ENCODE measurements around the gene FLNC. TPM values are rescaled to one million over a fixed set of nuclear protein-coding genes. Genes with fewer than 3 reads are reported as not detected.
A peak's percentile ranks its signal among the peaks of the same experiment; 100 is the strongest.

FLNC gene
- total and polyA plus RNA-seq, 9 of the 15 experiments (the other 6 are each of a cell fraction or from before 2014, with no cell fraction given) = 0.90 to 155 (median 28.8) TPM

GRCh38 chr7:128862571-128863432 is 32.6 kb downstream of the FLNC start, which contains the start of gene ATP6V1F (continued):
- TF ChIP-seq TBL1XR1 (IDR thresholded peaks at IDR 0.05; ENCODE audit: low read length in 2 of 2) = peak in 1 of 2 experiments; percentile 40; a peak in 1 of 4 replicates
- TF ChIP-seq PML (IDR thresholded peaks at IDR 0.05; ENCODE audit: low read length) = peak; percentile 58; the same call in 1 of the 2 replicates
- peak; percentile 73; the same call in 1 of the 2 replicates for TF ChIP-seq THRB (CRISPR knock-in tag; conservative IDR thresholded peaks at IDR 0.05)
- peak; percentile 39 for TF ChIP-seq ETV1 (tag; conservative IDR thresholded peaks at IDR 0.05; ENCODE audit: low read depth)
- TF ChIP-seq POLR2AphosphoS2 (IDR thresholded peaks at IDR 0.05; ENCODE audit: low read length) = peak; percentile 94
- TF ChIP-seq ATF1 (CRISPR knock-in tag; IDR thresholded peaks at IDR 0.05) = no peak
- peak; percentile 96 for TF ChIP-seq ATF1 (tag; IDR thresholded peaks at IDR 0.05)
- TF ChIP-seq DMBX1 (CRISPR knock-in tag; IDR thresholded peaks at IDR 0.05; ENCODE audit: borderline replicate concordance) = no peak
- TF ChIP-seq PTTG1 (tag; IDR thresholded peaks at IDR 0.05; ENCODE audit: low read depth) = no peak
- no peak for TF ChIP-seq ZNF165 (CRISPR knock-in tag; IDR thresholded peaks at IDR 0.05; ENCODE audit: borderline replicate concordance)
- TF ChIP-seq POLR2B (IDR thresholded peaks at IDR 0.05; ENCODE audit: low read depth, partially characterized antibody) = peak; percentile 92
- TF ChIP-seq ZC3H11A (IDR thresholded peaks at IDR 0.05; ENCODE audit: low read depth, low read length) = no peak
- TF ChIP-seq ZNF717 (CRISPR knock-in tag; IDR thresholded peaks at IDR 0.05) = no peak
- 0 out of 2 replicates have a peak, but pooled peaks have one; percentile 25 for TF ChIP-seq MYNN (IDR thresholded peaks at IDR 0.05)
- no peak for TF ChIP-seq MYNN (CRISPR knock-in tag; IDR thresholded peaks at IDR 0.05)
- TF ChIP-seq SNRNP70 (optimal IDR thresholded peaks at IDR 0.05; ENCODE audit: low read depth, low read length) = no peak
- no peak for TF ChIP-seq RBM15 (IDR thresholded peaks at IDR 0.05; ENCODE audit: insufficient read depth, low read length)
- TF ChIP-seq, protein P1, sequence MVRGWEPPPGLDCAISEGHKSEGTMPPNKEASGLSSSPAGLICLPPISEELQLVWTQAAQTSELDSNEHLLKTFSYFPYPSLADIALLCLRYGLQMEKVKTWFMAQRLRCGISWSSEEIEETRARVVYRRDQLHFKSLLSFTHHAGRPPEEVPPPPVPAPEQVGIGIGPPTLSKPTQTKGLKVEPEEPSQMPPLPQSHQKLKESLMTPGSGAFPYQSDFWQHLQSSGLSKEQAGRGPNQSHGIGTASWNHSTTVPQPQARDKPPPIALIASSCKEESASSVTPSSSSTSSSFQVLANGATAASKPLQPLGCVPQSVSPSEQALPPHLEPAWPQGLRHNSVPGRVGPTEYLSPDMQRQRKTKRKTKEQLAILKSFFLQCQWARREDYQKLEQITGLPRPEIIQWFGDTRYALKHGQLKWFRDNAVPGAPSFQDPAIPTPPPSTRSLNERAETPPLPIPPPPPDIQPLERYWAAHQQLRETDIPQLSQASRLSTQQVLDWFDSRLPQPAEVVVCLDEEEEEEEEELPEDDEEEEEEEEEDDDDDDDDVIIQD (CRISPR knock-in tag; IDR thresholded peaks at IDR 0.05) = no peak
- TF ChIP-seq CEBPZ (IDR thresholded peaks at IDR 0.05; ENCODE audit: borderline replicate concordance, low read depth, low read length) = no peak
- peak; percentile 90; the same call in 1 of the 2 replicates for TF ChIP-seq SREBF2 (CRISPR knock-in tag; IDR thresholded peaks at IDR 0.05)
- TF ChIP-seq KDM5B (IDR thresholded peaks at IDR 0.05; ENCODE audit: insufficient replicate concordance, low read depth, low read length) = peak; percentile 78
- TF ChIP-seq ZNF766 (CRISPR knock-in tag; conservative IDR thresholded peaks at IDR 0.05) = no peak
